Erythroblast (primary cell): ENCODE data around the gene PBX1.

Experiments used
- GATA1 ChIP-seq: IDR thresholded peaks from 2 replicates; pipeline ENCODE4 v1.6.1; 2011; ENCODE audit warnings: low read depth, mild to moderate bottlenecking, control low read depth, low read length, moderate library complexity
- POLR2A ChIP-seq: IDR thresholded peaks from 2 replicates; pipeline ENCODE4 v1.6.1; 2011; ENCODE audit warnings: mild to moderate bottlenecking, low read length

DNA sequence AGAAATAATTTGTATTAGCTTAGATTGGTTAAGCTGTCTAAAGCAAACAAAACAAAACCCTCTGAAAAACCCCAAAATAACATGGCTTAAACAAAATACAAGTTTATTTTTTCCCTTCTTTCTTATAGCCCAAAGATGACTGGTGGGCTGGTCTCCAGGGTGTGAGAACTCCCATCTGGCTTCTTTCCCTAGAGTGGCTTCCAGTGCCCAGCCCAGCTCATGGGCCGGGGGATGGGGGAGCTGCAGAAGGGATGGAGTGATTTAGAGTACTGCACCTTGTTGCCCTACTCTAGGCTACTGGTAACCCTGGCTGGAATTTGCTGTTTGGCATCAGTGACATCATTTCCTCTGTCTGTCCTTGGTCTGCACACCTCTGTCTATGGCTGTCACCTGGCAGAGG, 223.0 kb downstream of the PBX1 start:
- TF ChIP-seq POLR2A (no peak), GATA1 (no peak)
